CD8-positive, alpha-beta memory T cell (primary cell): ENCODE data around the gene RDH5. TPM values are rescaled to one million over a fixed set of nuclear protein-coding genes. Genes with fewer than 3 reads are reported as not detected.

Experiments used
- CTCF ChIA-PET: fragments of 350-600 bp; sonication (Branson Sonifier 250); formaldehyde crosslinking; loops from one replicate; lab custom pipeline; 2021; ENCODE audit warnings: antibody characterized with exemption; lab: Charles Lee
- POLR2A ChIA-PET: fragments of 350-600 bp; sonication (Branson Sonifier 250); formaldehyde crosslinking; loops from one replicate; lab custom pipeline; 2021; ENCODE audit warnings: antibody characterized with exemption; lab: Charles Lee
- DNase-seq, 5 donors: peaks; one replicate each; pipeline versions ENCODE4 v3.0.0 to v3.0.0-alpha.2; 2020 to 2022; ENCODE audit warnings: mixed read lengths in 1 of 5
- H3K27ac ChIP-seq: one replicate; pipeline ENCODE4 v1.7.0; 2013; ENCODE audit warnings: low read depth, mild to moderate bottlenecking, low read length, moderate library complexity
- H3K27me3 ChIP-seq: 2 replicates; pipeline ENCODE4 v1.7.0; 2013; ENCODE audit warnings: low read length, mild to moderate bottlenecking; ENCODE audit not compliant: insufficient read depth, poor library complexity, severe bottlenecking
- H3K36me3 ChIP-seq: 2 replicates; pipeline ENCODE4 v1.7.0; 2013; ENCODE audit warnings: mild to moderate bottlenecking, low read length, moderate library complexity; ENCODE audit not compliant: insufficient read depth
- H3K4me1 ChIP-seq: 2 replicates; pipeline ENCODE4 v1.7.0; 2013; ENCODE audit warnings: mild to moderate bottlenecking, low read length, moderate library complexity; ENCODE audit not compliant: insufficient read depth
- H3K4me3 ChIP-seq: 2 replicates; pipeline ENCODE4 v1.7.0; 2013; ENCODE audit warnings: mild to moderate bottlenecking, low read length
- H3K9me3 ChIP-seq: 2 replicates; pipeline ENCODE4 v1.7.0; 2013; ENCODE audit warnings: mild to moderate bottlenecking, low read length
- H3K27ac Mint-ChIP-seq, 8 donors: one replicate each; pipeline ENCODE4 v1.8.0; 2020 to 2021; ENCODE audit warnings: mixed read lengths in 8 of 8, mild to moderate bottlenecking in 6 of 8, inconsistent platforms in 3 of 8, moderate library complexity in 3 of 8
- H3K27me3 Mint-ChIP-seq, 2 donors: one replicate each; pipeline ENCODE4 v1.8.0; 2020 to 2021; ENCODE audit warnings: mixed read lengths in 2 of 2, mild to moderate bottlenecking in 1 of 2, moderate library complexity in 1 of 2
- H3K36me3 Mint-ChIP-seq, 3 donors: one replicate each; pipeline ENCODE4 v1.8.0; 2020 to 2021; ENCODE audit warnings: mixed read lengths in 3 of 3, inconsistent platforms in 1 of 3, mild to moderate bottlenecking in 1 of 3
- H3K4me1 Mint-ChIP-seq, 3 donors: one replicate each; pipeline ENCODE4 v1.8.0; 2020 to 2021; ENCODE audit warnings: mixed read lengths in 3 of 3, inconsistent platforms in 1 of 3, mild to moderate bottlenecking in 1 of 3
- H3K4me3 Mint-ChIP-seq, 7 donors: one replicate each; pipeline ENCODE4 v1.8.0; 2020 to 2021; ENCODE audit warnings: mixed read lengths in 7 of 7, mild to moderate bottlenecking in 6 of 7, moderate library complexity in 4 of 7, inconsistent platforms in 2 of 7
- H3K9me3 Mint-ChIP-seq, 5 donors: one replicate each; pipeline ENCODE4 v1.8.0; 2020 to 2022; ENCODE audit warnings: mixed read lengths in 5 of 5, mild to moderate bottlenecking in 3 of 5, moderate library complexity in 2 of 5, inconsistent platforms in 1 of 5
- polyA plus RNA-seq: library from polyadenylated mRNA; unstranded; fragments of 300-500 nt; fragmentation: Illumina TruSeq; gene quantifications from one replicate; pipeline ENCODE4 v1.2.3, GENCODE V29; 2021
- total RNA-seq, 2 experiments: library from RNA; stranded (reverse); gene quantifications; one replicate each; pipeline ENCODE4 v1.2.3, GENCODE V29; 2021

RDH5 gene
- total and polyA plus RNA-seq, 3 experiments from 2014 or later: 0.90 to 8.5 (median 8.1) TPM

GRCh38 chr12:55692631-55693322, 27.4 kb upstream of the RDH5 start:
- Mint-ChIP-seq H3K36me3 (no peaks in the 10 kb centered on the region), H3K27ac (peak overlapping the region in 1 of 8 donors; percentile 14), H3K27me3 (peaks cover 5 to 9% of the 10 kb centered on the region in 2 donors), H3K4me1 (peaks cover 2 to 3% (median 2%) of the 10 kb centered on the region in 3 donors), H3K4me3 (no peak overlapping the region), H3K9me3 (no peaks in the 10 kb centered on the region)
- peak in 1 of 5 donors; percentile 37 for DNase-seq
- Histone ChIP-seq H3K4me1 (peaks cover 3% of the 10 kb centered on the region), H3K9me3 (no peaks in the 10 kb centered on the region), H3K27ac (no peak overlapping the region), H3K4me3 (no peak overlapping the region), H3K36me3 (no peaks in the 10 kb centered on the region), H3K27me3 (no peaks in the 10 kb centered on the region)
- CTCF ChIA-PET: no interaction called here
- POLR2A ChIA-PET: no interaction called here

DNA sequence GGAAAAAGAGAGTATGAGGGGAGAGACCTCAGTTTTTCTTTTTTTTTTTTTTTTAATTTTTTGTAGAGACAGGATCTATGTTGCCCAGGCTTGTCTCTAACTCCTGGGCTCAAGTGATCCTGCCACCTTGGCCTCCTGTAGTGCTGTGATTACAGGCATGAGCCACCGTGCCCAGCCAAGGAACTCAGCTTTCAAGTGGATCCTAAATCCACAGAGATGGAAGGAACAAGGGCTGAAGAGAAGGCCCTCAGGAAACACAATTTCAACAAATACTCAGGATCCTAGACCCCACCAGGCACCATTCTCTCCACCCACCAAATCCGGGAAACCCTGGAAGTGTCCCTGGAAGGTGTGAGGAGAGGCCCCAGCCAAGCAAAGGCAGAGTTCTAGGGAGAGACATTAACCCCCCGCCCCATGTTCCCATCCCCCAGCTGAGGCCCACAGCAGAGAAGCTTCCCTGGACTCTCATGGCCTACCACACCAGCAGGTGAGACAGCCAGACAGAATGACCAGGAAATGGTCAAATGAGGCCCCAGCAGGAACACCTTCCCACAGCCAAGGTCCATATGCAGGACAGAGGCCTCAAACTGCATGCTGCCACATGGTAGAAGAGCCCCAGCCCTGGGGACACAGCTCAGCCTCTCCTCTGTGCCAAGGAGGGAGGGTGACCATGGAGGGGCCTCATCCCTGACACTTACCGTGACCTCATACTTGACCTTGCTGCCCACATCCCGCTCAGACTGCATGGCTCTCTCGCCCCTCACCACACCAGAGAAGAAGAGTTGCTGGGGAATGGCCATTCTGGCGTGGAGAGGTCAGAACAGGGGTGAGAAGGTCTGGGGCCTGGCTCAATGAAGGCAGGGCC, 26.6 kb upstream of the RDH5 start:
- Mint-ChIP-seq H3K9me3 (no peaks in the 10 kb centered on the region), H3K4me1 (no peaks in the 10 kb centered on the region), H3K4me3 (no peak overlapping the region), H3K36me3 (no peaks in the 10 kb centered on the region), H3K27ac (no peak overlapping the region), H3K27me3 (peaks cover 5 to 9% of the 10 kb centered on the region in 2 donors)
- ChIA-PET CTCF (no interaction called here), POLR2A (no interaction called here)
- Histone ChIP-seq H3K36me3 (no peaks in the 10 kb centered on the region), H3K4me3 (no peak overlapping the region), H3K27me3 (no peaks in the 10 kb centered on the region), H3K4me1 (no peaks in the 10 kb centered on the region), H3K27ac (no peak overlapping the region), H3K9me3 (no peaks in the 10 kb centered on the region)
- peak in 1 of 5 donors; percentile 18 for DNase-seq

DNA sequence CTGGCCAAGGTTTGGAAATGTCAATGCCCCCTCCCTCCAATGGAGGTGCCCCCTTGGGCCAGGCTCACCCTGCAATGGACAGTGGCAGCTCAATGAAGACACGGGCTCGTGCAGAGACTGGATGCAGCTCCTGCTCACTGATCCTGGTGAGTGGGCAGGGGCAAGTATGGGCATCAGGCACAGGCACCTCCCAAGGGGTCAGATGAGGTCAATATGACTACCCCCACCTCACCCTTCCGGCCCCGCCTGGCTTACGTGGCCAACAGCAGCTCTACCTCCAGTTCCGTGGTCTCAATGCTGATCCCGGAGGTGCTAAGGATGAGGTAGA, 26.0 kb upstream of the RDH5 start:
- H3K9me3 ChIP-seq: no peaks in the 10 kb centered on the region
- no peak overlapping the region for H3K4me3 ChIP-seq
- H3K27ac Mint-ChIP-seq: no peak overlapping the region
- H3K27me3 Mint-ChIP-seq: peaks cover 5 to 9% of the 10 kb centered on the region in 2 donors
- no peaks in the 10 kb centered on the region for H3K36me3 Mint-ChIP-seq
- H3K27me3 ChIP-seq: no peaks in the 10 kb centered on the region
- H3K4me1 ChIP-seq: no peaks in the 10 kb centered on the region
- POLR2A ChIA-PET: no interaction called here
- no peak overlapping the region for H3K4me3 Mint-ChIP-seq
- no peaks in the 10 kb centered on the region for H3K9me3 Mint-ChIP-seq
- H3K27ac ChIP-seq: no peak overlapping the region
- no peak for DNase-seq
- no peaks in the 10 kb centered on the region for H3K4me1 Mint-ChIP-seq
- H3K36me3 ChIP-seq: no peaks in the 10 kb centered on the region
- CTCF ChIA-PET: no interaction called here

DNA sequence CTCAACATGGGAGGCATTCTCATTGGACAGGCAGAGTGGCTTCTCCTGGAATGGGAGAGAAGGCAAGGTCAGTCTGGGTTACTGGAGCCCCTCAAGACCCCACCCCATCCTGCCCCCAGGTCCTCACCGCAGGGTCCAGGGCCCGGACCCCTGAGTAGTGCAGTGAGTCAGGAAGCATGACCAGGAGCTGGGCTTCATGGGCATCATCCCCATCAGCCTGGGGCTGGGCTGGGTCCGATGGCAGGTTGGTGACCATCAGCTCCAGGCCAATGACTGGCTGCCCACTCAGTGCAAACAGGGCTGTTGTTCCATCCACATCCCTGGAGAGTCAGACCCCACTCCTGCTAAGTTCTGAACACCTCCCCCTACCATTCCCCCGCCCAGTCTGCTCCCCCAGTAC, 25.5 kb upstream of the RDH5 start:
- H3K4me1 ChIP-seq: no peaks in the 10 kb centered on the region
- ChIA-PET CTCF (no interaction called here), POLR2A (no interaction called here)
- Mint-ChIP-seq H3K4me1 (no peaks in the 10 kb centered on the region), H3K9me3 (no peaks in the 10 kb centered on the region), H3K27me3 (peaks cover 7 to 9% of the 10 kb centered on the region in 2 donors), H3K27ac (no peak overlapping the region), H3K36me3 (no peaks in the 10 kb centered on the region), H3K4me3 (no peak overlapping the region)
- no peak overlapping the region for H3K27ac ChIP-seq
- H3K4me3 ChIP-seq: no peak overlapping the region
- no peaks in the 10 kb centered on the region for H3K9me3 ChIP-seq
- DNase-seq: peak in 1 of 5 donors; percentile 10
- no peaks in the 10 kb centered on the region for H3K27me3 ChIP-seq
- H3K36me3 ChIP-seq: no peaks in the 10 kb centered on the region

GRCh38 chr12:55695349-55695748, 24.8 kb upstream of the RDH5 start:
- Mint-ChIP-seq H3K27me3 (peaks cover 7 to 9% of the 10 kb centered on the region in 2 donors), H3K4me1 (no peaks in the 10 kb centered on the region), H3K4me3 (no peak overlapping the region), H3K36me3 (peaks cover 0 to 2% (median 0%) of the 10 kb centered on the region in 3 donors), H3K9me3 (no peaks in the 10 kb centered on the region), H3K27ac (no peak overlapping the region)
- POLR2A ChIA-PET: no interaction called here
- Histone ChIP-seq H3K4me1 (no peaks in the 10 kb centered on the region), H3K27me3 (no peaks in the 10 kb centered on the region), H3K9me3 (no peaks in the 10 kb centered on the region), H3K4me3 (no peak overlapping the region), H3K27ac (no peak overlapping the region), H3K36me3 (no peaks in the 10 kb centered on the region)
- CTCF ChIA-PET: interaction anchor here (1.4 kb wide), 1 partner anchor 39 kb away, joined by 4 read pairs; no protein-coding TSS in a partner anchor
- DNase-seq: peak in 1 of 5 donors; percentile 21

DNA sequence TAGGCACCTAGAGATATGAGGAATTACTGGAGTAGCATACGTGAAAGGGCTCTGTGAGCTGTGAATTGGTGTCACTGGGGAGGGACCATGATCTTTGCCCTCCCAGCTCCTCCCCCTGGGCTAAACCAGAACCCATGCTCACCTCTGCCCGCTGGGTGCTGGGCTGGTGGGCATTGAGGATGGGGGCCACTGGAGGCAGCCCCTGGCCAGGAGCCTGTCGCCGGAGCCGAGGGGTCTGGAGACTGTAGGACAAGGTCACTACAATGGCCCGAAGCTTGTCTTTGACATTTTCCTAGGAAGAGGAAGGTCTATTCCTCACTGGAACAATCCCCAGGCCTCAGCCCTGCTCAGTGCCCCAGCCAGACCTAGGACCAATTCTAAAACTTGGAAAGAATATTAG, 24.1 kb upstream of the RDH5 start:
- Mint-ChIP-seq H3K9me3 (no peaks in the 10 kb centered on the region), H3K4me3 (no peak overlapping the region), H3K36me3 (peaks cover 0 to 2% (median 0%) of the 10 kb centered on the region in 3 donors), H3K27ac (no peak overlapping the region), H3K4me1 (no peaks in the 10 kb centered on the region), H3K27me3 (peaks cover 7 to 9% of the 10 kb centered on the region in 2 donors)
- ChIA-PET CTCF (interaction anchor here (1.4 kb wide), 1 partner anchor 40 kb away, joined by 4 read pairs; no protein-coding TSS in a partner anchor), POLR2A (no interaction called here)
- no peaks in the 10 kb centered on the region for H3K4me1 ChIP-seq
- no peaks in the 10 kb centered on the region for H3K36me3 ChIP-seq
- no peaks in the 10 kb centered on the region for H3K27me3 ChIP-seq
- no peak overlapping the region for H3K4me3 ChIP-seq
- no peak overlapping the region for H3K27ac ChIP-seq
- H3K9me3 ChIP-seq: no peaks in the 10 kb centered on the region
- DNase-seq: peak in 1 of 5 donors; percentile 30

DNA sequence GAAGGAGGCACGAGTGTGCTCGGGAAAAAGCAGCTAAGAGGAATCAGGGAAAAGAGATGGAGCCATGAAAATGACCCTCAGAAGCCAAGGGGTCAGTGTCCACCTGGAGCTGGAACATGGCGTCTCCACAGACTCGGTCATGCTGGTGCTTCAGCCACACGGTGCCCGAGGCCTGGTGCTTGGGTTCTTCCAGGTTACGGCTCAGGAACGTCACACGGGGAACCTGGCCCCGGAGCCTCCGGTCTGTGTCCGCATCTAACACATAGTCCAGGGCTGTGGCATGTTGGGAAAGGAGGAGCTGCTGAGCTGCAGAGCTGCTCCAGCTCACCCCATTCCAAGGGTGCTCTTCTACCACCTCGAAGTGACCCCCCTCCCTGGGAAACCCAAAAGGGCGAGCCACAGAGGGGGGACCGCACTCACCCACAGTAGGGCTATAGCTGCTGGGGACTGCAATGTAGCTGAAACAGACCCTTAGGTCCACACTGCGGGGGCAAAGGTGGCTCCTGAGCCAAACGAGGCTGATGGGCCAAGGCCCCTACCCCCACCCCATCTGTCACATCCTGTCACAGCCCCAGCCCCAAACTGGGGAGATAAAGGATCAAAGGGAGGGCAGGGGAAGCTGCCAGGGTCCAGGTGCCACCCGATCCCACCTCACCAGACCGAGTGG, 23.3 kb upstream of the RDH5 start:
- Histone ChIP-seq H3K27ac (no peak overlapping the region), H3K36me3 (no peaks in the 10 kb centered on the region), H3K4me3 (no peak overlapping the region), H3K27me3 (no peaks in the 10 kb centered on the region), H3K4me1 (no peaks in the 10 kb centered on the region), H3K9me3 (no peaks in the 10 kb centered on the region)
- peak in 1 of 5 donors; percentile 28 for DNase-seq
- POLR2A ChIA-PET: no interaction called here
- Mint-ChIP-seq H3K4me3 (no peak overlapping the region), H3K9me3 (no peaks in the 10 kb centered on the region), H3K27ac (peak overlapping the region in 1 of 8 donors; percentile 72), H3K27me3 (peaks cover 7 to 9% of the 10 kb centered on the region in 2 donors), H3K4me1 (no peaks in the 10 kb centered on the region), H3K36me3 (peaks cover 0 to 2% (median 0%) of the 10 kb centered on the region in 3 donors)
- CTCF ChIA-PET: interaction anchor here (1.4 kb wide), 1 partner anchor 41 kb away, joined by 4 read pairs; no protein-coding TSS in a partner anchor
